ENCODE results near the gene EFNA5. TPM values are rescaled to one million over a fixed set of nuclear protein-coding genes. Genes with fewer than 3 reads are reported as not detected.

Gene EFNA5
- total RNA-seq, 1 donor from 2014 or later, result 12.0 TPM

DNA sequence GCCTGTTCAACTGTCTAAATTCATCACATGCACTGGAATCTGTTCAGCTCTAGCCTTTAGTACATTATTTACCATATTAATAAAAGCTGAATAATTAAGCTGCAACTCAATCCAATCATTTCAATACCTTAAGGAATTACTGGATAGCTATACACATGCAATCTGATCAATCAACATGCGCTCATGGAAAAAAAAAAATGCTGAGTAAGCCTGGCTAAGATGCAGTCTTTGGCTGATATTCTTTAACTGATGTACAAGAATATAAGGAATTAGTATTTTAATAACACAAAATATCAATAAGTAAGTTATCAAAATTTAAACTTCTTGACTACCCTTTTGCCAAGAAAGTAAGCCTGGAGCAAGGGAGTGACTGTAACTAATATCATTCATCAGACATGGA, 15.9 kb downstream of the EFNA5 start:
- Mint-ChIP-seq H3K4me1 (ENCODE audit: low read depth) (peaks cover 23% of the 10 kb centered on the region), H3K4me3 (ENCODE audit: low read depth) (no peak overlapping the region), H3K27ac (no peak overlapping the region), H3K27me3 (peaks cover 7% of the 10 kb centered on the region), H3K9me3 (ENCODE audit: low read depth) (no peaks in the 10 kb centered on the region), H3K36me3 (ENCODE audit: insufficient read depth) (no peaks in the 10 kb centered on the region)
- no peak for DNase-seq (ENCODE audit: low spot score, unreplicated experiment)
- TF ChIP-seq, protein P1, sequence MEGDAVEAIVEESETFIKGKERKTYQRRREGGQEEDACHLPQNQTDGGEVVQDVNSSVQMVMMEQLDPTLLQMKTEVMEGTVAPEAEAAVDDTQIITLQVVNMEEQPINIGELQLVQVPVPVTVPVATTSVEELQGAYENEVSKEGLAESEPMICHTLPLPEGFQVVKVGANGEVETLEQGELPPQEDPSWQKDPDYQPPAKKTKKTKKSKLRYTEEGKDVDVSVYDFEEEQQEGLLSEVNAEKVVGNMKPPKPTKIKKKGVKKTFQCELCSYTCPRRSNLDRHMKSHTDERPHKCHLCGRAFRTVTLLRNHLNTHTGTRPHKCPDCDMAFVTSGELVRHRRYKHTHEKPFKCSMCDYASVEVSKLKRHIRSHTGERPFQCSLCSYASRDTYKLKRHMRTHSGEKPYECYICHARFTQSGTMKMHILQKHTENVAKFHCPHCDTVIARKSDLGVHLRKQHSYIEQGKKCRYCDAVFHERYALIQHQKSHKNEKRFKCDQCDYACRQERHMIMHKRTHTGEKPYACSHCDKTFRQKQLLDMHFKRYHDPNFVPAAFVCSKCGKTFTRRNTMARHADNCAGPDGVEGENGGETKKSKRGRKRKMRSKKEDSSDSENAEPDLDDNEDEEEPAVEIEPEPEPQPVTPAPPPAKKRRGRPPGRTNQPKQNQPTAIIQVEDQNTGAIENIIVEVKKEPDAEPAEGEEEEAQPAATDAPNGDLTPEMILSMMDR (IDR thresholded peaks at IDR 0.05; ENCODE audit: unreplicated experiment), result no peak

DNA sequence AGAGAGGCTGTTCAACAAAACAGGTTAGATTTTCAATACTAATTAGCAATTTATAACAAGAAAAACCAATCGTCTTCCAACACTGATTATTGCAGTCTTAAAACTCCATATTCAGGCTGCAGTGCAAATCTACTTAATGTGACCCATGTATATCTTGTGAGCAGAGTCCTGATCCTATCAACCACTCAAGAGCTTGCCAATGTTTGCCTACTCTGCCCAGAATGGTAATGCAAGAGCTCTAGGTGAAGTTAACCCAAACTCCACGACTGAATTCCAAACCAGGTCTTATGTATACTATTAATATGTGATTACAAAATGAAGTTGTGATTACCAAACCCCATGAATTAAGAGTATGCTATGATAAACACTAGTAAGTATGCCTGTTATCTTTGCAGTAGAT, 17.1 kb downstream of the EFNA5 start:
- H3K4me3 Mint-ChIP-seq (ENCODE audit: low read depth), result no peak overlapping the region
- peaks cover 23% of the 10 kb centered on the region for H3K4me1 Mint-ChIP-seq (ENCODE audit: low read depth)
- TF ChIP-seq, protein P1 (IDR thresholded peaks at IDR 0.05; ENCODE audit: unreplicated experiment), result no peak
- H3K27ac Mint-ChIP-seq, result no peak overlapping the region
- DNase-seq (ENCODE audit: low spot score, unreplicated experiment), result no peak
- H3K36me3 Mint-ChIP-seq (ENCODE audit: insufficient read depth), result no peaks in the 10 kb centered on the region
- no peaks in the 10 kb centered on the region for H3K9me3 Mint-ChIP-seq (ENCODE audit: low read depth)
- peaks cover 7% of the 10 kb centered on the region for H3K27me3 Mint-ChIP-seq

DNA sequence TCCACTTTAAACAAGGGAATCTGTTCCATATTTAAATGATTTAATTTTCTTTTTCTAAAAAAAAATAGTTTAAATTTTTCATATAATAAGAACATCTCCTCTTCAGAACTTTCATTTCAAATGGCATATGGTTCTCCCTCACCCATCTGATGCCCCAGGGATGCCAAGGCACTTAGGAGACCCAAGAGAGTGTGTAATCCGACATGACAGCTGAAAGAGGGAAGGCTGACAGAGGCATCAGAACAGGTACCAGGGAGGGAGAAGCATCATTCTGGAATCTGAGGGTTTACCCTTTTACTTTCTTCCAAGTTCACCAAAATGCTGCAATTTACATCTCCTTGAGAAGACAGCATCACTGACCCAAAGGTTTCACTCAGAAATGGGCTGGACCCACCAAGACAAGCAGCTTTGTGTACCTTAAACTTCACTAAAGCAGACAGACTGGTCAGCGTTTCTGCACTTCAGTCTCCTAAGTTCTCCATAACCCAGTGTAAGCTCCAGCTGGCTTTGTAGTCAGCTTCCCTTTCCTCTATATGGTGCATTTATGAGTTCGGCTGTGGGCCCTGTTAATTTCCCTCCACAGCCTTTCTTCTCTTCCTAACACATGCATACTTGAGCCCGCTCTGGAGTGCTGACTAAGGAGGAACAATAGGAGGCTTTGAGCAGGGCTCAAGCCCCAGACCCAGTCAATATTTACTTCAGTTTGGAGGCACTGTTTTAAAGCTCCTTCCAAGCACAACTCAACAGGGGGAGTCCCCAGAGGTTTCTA, 17.7 kb downstream of the EFNA5 start:
- peak overlapping the region; percentile 80 for H3K27ac Mint-ChIP-seq
- no peak overlapping the region for H3K4me3 Mint-ChIP-seq (ENCODE audit: low read depth)

DNA sequence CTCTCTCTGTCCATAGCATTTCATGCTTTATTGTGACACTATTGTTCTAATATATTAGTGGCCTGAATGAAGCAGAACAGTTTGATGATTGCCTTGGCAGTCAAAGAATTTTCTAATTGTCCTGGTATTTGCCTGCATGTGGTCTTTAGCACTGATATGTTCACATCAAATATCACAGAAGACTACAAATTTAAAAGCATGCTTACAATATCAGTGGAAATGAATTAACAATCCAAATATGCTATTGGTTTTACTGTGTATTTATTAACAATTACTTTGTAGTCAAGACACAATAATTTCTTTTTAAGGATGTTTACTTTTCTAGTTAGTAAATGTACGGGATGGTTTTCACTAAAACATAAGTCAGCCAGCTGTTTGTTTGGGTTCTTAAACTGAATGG, 18.3 kb downstream of the EFNA5 start:
- Mint-ChIP-seq H3K4me1 (ENCODE audit: low read depth) (peaks cover 23% of the 10 kb centered on the region), H3K36me3 (ENCODE audit: insufficient read depth) (no peaks in the 10 kb centered on the region), H3K4me3 (ENCODE audit: low read depth) (no peak overlapping the region), H3K27me3 (no peaks in the 10 kb centered on the region), H3K9me3 (ENCODE audit: low read depth) (no peaks in the 10 kb centered on the region), H3K27ac (no peak overlapping the region)
- DNase-seq (ENCODE audit: low spot score, unreplicated experiment), result no peak
- TF ChIP-seq, protein P1 (IDR thresholded peaks at IDR 0.05; ENCODE audit: unreplicated experiment), result no peak

More for the DNA sequence above, 17.7 kb downstream of the EFNA5 start:
- DNase-seq (ENCODE audit: low spot score, unreplicated experiment), result no peak
- Mint-ChIP-seq H3K4me1 (ENCODE audit: low read depth) (peaks cover 23% of the 10 kb centered on the region), H3K27me3 (peaks cover 3% of the 10 kb centered on the region), H3K9me3 (ENCODE audit: low read depth) (no peaks in the 10 kb centered on the region), H3K36me3 (ENCODE audit: insufficient read depth) (no peaks in the 10 kb centered on the region)
- TF ChIP-seq, protein P1 (IDR thresholded peaks at IDR 0.05; ENCODE audit: unreplicated experiment), result no peak

DNA sequence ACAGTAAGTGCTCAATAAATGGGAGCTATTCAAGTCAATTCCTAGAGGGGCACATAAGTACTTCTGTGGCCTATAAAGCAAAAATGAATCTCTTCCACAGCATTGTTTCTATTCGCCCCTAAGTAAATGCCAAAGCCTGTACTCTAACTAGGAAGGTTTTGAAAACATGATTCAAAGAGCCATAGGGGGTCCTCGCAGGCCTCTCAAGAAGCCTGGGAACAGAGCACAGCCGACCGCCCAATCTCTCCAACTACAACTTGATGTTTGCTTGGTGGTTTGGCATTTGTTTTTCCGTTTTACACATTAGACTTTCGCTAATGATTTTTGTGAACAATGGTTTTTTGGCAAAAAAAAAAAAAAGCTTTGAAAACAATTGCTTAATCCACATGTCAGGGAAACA, 19.4 kb downstream of the EFNA5 start:
- H3K27me3 Mint-ChIP-seq, result no peaks in the 10 kb centered on the region
- no peaks in the 10 kb centered on the region for H3K9me3 Mint-ChIP-seq (ENCODE audit: low read depth)
- no peak overlapping the region for H3K4me3 Mint-ChIP-seq (ENCODE audit: low read depth)
- TF ChIP-seq, protein P1 (IDR thresholded peaks at IDR 0.05; ENCODE audit: unreplicated experiment), result no peak
- peaks cover 24% of the 10 kb centered on the region for H3K4me1 Mint-ChIP-seq (ENCODE audit: low read depth)
- no peak for DNase-seq (ENCODE audit: low spot score, unreplicated experiment)
- H3K27ac Mint-ChIP-seq, result no peak overlapping the region
- no peaks in the 10 kb centered on the region for H3K36me3 Mint-ChIP-seq (ENCODE audit: insufficient read depth)

Measured in progenitor cell of endocrine pancreas (in vitro differentiated cells).